T-helper 9 cell (primary cell): ENCODE results near the gene H3-3A.

Experiments used
- DNase-seq: peaks from one replicate; pipeline ENCODE4 v3.0.0-alpha.2; 2020

The H3-3A gene

DNA sequence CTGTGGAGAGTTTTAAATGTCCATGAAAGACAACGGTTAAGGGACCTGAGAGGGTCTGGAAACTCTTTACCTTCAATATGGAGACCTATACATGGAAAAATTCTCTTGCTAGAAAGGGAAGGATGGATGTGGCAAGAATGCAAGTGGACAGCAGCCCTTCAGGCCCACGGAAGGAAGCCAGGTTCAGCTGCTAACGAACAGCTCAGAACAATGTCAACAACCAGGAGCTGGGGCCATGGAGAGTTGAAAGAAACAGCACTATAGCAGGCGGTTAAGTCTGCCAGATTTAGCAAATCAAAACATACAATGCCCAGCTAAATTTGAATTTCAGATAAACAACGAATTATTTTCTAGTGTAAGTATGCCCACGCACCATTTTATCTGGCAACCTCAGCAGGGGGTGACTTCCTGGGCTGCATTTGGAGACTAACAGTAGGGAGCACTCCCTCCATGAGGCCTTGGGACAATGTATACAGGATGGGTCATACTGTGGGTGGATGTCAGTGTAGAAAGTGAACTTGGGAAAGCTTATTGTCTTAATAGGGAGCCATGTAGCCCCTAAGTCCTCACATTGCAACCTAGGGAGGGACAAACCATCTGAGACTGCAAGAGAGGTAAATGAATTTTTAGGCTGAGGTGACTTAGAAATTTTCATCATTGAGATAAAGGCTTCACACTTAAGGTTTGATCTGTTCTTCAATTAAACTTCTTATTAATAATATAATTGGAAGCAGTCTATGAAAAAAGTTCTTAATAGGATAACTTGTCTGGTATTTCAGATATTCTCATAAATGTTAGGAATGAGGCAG lies 7.8 kb upstream of the H3-3A start:
- DNase-seq = no peak

DNA sequence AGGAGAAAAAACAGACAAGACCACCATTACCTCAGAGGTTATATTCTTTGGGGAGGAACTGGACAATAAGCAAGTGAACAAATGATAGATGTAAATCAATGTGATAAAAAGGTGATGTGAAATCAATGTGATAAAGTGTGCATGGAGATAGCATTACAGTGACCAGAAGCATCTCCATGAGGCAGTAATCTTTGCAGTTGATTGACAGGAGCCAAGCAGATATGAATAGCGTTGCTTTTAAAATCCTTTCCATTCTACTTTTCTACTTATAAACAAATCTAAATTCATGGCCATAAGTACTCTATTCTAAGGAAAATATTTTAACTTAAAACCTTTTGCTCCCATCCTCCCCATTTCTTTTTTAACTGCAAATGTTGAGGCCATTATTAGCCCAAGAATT lies 2.8 kb upstream of the H3-3A start:
- no peak for DNase-seq

DNA sequence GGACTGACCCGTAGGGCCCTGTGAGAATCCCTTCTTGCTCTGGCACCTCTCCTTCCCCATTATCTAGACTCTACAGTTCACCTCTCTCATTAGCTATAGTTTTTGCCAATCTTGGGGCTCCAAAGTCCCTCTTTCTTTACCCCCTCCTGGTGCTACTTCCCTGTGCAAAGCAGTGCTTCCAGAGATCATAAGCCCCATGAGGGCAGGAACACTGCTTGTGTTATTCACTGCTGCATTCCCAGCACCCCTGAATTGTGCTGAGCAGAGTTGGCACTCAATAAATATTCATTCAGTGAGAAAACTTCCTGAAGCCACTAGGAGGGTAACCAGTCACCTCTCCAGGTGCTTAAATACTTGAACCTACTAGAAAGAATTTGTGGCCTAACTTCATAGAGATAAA lies 2.1 kb upstream of the H3-3A start:
- DNase-seq = no peak

DNA sequence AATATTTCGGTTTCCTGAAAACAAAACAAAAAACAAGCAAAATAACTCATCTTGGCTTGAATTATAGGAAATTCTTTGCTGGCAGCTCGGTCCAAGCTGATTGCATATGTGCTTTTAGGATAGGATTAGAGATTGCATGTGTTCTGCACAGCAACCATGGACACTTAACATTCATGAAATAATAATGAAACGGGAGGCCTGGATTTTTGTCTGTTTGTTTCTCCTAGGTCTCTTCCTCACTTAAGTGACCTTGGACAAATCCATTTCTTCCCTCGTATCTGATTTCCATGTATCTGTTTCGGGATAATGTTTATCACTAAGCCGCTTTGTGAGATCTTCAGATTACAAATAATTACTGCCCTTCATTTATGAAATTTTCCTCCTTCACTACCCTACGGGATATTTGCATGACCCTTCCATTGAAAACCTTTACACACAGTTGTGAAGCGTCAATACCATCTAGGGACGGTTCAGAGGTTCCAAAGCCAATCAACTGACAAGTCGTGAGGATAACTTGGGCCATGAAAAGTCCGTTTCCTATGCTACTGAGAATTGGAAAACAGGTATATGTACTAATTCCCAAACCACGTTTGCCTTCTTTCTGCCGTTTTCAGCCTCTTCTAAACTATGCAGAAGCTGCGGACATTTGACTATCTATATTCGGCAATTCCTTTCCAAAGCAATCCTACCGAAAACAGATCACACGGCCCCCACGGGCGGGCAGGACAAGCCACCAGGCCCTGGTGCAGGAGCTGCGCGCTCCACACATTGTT lies 1.3 kb upstream of the H3-3A start:
- DNase-seq = no peak

DNA sequence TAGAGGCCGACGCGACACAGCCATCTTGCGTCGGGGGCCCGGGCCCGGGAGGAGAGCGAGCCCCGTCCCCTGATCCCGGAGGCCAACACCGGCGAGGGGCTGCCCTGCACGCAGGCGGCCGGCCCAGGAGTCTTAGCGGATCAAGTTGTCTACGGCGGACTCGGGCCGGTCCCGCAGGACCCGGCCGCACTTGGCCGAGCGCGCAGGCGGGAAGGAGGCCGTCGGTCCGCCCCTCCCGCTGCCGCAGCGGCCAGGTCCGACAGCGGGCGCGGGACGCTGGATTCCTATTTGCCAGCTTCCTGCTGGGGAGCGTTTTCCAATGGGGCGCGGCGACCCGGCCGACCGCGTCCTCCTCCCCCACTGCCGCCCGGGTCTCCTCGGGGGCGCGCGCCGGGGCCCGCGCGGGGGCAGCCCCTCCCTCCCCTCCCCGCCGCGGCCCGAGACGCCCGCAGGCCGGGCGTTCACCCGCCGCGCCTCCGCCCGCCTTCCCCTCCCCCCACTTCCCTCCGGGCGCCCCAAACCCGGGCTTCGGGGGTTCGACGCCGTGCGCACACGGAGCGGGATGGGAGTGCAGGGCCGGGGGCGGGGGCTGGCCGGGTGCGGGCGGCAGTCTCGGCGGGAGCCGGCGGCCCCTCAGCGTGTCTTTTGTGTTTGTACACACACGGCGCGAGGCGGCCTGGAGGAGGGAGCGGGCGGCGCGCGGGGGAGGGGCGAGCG lies 517 bp upstream of the H3-3A start:
- DNase-seq = peak; percentile 36

DNA sequence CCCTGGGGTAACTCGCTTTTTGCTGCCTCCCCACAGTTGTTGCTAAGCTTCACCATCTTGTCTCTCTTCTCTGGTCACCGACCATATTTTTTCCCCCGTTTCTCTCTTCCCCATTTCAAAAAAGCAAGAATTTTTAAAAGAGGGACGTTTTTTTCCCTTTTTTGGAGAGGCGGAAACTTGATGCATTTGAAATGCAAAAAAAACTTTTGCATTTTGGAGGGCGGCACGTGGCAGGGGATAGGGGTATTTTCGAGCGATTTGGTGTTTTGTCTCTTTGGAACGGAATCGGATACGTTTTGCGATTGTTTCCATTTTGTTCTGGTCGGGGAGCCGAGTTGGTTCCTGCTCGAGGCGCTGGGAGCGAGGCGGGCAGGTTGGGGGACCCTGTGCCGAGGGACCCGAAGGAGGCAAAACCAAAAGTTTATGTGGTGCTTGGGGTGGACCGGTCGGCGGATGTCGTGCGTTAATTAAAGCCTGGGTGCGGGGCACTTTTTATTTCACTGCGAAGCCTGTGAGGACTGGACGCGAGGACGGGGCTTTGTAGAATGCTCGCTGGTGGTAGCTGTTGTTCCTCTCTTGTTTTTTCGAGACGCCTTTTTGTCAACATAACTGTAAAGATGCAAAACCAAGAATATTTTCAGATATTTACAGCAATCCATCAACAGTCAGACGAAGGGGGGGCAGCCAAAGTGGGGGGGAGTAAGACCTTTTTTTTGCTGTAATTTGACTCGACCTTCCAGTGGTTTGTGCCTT lies 884 bp downstream of the H3-3A start:
- DNase-seq = peak; percentile 27

DNA sequence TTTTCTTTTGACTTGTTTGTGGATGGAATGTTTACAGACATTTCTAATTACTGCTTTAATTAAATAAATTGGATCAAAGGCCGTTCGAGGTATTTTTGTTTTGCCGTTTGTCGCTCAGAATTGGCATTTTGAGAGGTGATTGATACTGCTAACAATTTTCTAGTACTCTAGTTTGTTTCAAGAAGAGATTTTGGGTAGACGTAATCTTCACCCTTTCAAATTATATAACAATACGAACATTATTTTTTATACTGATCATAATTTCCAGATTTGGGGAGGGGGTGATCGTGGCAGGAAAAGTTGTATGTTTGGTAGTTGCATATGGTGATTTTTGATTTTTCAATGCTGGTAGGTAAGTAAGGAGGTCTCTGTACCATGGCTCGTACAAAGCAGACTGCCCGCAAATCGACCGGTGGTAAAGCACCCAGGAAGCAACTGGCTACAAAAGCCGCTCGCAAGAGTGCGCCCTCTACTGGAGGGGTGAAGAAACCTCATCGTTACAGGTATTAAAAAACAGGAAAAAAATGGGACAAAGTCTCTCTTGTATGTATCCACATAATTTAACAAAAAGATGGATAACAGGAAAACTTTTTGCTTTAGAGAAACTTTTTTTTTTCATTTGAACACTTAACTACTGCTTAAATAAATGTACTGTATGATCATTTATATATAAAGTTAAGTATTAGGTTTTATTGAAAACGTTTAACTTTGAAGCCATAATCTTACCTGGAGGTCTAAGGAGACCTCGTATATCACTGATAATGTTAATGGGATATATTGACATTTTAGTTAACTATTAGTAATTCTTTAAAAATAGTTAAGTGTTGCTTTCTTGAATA lies 1.7 kb downstream of the H3-3A start:
- no peak for DNase-seq

DNA sequence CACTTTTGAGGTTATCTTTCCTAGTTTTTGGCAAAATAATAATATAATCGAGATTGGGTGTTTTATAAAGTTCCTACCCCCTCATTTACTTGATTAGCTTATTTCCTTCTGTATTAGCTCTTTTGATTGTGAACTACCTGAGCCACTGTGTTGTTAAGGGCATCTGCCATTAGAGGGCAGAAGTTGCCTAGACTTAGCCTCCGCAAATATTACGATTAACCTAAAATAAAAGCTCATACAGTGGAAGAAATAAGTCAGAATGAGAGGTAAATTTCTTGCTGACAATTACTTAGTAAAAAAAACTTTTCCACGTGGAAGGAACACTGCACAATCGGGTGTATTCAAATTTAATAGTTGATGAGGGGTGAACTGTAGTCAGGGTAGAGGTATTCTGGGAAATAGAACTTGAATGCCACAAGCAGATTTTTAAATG lies 2.3 kb downstream of the H3-3A start:
- DNase-seq = no peak

DNA sequence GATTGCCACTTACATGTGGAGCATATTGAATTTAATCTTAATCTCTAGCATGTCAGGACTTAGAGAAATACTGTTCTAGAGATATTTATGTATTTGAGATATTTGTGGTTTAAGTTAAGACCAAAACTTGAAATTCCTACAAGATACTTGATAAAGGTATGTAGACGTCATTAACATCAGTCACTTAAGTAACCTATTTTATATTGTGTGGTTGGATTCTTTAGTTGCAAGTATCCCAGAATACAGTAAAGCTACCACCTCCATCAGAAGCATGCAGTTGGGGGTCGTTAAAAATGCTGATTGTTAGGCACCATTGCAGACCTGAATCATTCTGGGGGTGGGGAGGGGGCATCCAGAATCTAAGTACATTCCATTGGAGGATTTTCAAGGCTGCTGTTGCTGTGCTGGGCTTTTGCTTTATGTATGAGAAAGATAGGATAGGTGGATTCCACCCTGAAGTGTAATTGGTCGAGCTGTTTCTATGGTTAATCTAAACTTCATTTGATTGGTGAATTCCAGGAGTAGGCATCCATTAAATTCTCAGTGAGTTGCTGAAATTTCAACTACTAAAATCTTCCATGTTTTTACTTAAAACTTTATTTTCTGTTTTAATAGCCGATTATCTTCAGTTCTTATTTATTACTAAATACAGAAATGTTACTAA lies 4.0 kb downstream of the H3-3A start:
- no peak for DNase-seq

DNA sequence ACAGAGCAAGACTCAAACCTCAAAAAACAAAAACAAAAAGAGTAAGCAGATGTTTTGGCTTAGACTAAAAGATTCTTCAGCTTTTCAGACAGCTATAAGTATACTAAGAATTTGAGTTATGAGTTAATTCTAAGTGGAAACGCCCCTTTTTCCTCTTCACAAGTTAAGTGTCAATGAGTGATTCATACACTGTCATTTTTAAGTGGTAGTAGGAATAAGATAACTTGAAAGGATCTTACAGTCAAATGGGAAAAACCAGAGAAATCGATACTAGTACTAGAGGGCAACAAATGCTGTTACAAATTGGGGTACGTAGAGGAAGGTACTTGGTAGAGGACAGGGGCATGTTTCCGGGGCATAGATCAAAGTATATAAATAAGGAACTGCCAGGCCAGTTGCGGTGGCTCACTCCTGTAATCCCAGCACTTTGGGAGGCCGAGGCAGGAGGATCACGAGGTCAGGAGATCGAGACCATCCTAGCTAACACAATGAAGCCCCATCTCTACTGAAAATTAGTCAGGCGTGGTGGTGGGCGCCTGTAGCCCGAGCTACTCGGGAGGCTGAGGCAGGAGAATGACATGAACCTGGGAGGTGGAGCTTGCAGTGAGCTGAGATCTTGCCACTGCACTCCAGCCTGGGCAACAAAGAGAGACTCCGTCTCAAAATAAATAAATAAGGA lies 7.4 kb downstream of the H3-3A start:
- no peak for DNase-seq

DNA sequence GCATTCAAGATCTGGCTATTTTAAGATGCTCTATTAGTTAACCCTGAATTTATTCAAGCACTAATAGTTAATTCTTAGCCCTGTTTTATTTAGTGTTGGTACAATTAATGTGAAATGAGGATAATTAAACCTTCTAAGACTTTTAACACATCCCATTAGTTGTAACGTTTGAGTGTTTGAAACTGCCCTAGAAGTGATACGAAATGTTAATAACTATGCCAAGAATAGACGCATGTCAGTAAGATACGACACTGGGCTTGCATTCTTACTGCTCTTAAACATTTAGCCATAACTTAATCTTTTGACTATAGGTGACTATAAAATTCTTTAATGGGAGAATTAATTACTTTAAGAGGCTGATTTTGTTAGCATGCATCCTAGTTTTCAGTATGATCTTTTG lies 9.8 kb downstream of the H3-3A start:
- DNase-seq = no peak

DNA sequence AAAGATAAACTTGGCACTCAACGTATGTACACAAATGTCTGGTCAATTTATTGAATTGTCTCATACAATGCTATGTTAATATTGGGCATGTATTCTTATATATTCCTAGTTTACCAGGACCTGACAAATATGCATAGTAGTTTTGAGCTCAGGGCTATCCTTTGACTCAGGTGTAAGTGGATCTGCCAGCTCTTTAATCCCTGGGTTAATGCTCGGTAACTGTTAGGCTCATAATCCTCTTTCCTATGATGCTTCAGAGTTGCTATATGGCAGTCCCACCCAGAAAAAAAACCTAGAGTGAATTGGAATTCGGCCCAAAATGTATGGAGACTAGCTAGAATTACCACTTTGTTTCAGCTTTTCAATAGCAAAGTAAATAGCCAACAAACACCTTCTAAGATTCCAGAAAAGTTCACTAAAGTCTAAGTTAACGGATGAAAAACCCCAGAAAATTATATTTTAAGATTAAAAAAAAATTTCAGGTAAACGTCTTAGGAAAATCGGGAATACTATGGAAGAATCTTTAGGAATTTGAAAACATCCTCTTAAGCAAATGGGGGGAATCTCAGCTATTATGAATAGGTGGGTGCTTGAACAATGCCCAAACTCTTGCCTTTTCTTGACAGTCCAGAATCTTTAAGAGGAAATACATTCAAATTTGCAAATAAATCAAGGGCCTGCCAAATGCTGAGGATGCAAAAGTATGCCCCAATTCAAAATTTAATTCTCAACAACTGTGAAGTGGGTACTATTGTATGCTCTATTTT lies 10.9 kb downstream of the H3-3A start:
- no peak for DNase-seq

DNA sequence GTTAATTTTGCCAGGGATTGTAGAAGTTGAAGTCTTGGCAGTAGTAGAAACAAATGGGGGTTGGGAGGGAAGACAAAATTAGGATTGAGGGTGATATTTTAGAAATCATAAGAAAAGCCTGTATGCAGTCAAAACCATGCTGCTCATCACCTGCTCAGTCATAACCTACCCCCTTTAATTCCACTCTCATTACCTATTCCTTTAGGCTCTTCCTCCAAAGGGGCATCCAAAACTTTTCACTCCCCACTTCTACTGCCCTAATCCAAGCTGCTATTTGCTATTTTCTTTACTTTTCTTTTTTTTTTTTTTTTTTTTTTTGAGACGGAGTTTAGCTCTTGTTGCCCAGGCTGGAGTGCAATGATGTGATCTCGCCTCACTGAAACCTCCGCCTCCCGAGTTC lies 11.5 kb downstream of the H3-3A start:
- no peak for DNase-seq

DNA sequence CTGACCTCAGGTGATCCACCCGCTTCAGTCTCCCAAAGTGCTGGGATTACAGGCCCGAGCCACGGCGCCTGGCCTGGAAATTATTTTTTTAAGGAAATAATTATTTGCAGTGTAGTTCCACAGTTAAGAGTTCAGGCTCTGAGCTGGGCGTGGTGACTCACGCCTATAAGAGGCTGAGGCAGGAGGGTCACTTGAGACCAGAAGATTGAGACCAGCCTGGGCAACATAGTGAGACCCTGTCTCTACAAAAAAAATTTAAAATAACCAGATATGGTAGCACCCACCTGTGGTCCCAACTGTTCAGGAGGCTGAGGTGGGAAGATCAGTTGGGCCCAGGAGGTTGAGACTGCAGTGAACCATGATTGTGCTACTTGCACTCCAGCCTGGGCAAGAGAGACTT lies 13.9 kb downstream of the H3-3A start:
- DNase-seq = no peak

DNA sequence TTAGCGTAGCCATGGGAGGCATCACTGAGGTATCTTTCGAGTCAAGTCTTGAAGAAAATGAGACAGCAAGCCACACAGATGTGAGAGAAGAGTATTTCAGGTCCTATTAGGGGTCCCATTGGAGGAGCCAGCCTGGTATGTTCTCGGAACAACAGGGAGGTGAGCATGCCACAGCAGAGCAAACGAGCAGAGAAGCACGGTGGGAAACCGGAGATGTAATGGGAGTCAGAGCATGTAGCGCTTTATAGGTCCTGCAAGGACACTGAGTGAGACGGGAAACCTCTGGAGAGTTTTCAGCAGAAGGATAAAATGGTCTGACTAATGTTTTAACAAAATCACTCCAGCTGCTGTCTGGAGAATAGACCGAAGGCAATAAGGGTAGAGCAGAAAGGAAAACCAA lies 15.9 kb downstream of the H3-3A start:
- no peak for DNase-seq

DNA sequence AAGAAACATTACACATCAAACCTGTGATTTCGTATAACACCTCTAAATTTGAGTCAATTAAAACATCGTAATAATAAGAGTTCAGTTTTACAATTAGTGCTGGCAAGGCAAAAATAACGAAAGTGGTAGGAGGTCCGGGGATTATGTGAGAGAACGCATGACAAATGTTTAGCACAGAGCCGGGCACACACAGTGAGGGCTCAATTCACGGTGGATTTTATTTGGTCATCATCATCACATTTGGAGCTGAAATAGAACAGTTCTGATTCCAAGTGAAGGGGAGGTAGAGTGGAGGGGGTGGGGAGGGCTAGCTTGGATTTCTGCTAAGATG lies 20.0 kb downstream of the H3-3A start:
- DNase-seq = no peak

DNA sequence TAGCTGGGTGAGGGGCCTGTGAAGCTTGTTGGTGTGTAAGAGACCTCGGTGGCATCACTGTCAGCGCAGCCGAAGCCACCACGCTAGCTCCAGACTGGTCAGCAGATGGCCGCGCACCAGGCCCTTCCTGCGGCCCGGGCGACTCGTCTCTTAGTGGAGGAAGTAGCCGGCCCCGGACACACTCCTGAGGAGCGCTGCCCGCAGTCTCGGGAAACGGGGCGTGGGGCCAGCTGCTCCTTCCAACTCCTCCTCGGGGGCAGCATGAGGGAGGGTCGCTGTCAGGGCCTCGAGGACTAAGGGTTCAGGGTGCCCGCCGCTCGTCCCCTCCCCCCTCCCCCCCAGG lies 20.4 kb downstream of the H3-3A start:
- DNase-seq = no peak

DNA sequence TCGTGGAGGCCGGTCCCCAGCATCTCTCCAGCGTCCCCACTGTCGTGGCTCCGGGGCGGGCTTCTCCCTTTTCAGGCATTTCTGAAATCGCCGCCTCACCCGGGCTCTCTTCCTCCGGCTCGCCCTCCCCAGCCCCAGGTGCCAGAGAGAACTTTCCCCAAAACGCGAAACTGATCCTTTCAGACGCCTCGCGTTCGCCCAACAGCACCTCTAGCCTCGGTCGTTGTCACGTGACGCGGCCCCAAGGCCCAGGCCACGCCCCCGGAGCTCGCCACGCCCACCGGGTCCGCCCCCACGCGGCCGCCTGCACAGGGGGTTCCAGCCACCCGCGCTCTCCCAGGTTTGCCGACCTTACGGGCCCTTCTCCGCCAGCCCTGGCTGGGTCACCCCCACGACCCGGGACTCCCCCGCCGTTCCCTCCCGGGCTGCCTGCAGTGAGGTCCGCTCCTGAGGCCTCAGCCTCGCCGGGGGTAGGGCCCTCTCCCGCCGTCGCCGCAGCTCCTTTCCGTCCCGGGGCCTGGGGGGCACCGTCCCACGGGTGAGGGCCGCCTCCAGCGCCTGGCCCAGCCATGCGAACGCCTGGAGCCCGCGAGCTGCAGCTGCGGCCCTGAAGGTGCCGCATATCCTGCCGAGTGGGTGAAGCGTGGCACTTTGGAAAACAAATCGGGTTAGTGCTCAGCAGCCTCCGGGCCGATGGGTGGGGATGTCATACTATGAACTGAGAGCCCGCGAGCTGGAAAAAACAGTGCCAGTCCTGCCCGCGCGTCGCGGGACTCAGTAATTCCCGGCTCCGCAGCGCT lies 21.0 kb downstream of the H3-3A start:
- DNase-seq = peak; percentile 96

DNA sequence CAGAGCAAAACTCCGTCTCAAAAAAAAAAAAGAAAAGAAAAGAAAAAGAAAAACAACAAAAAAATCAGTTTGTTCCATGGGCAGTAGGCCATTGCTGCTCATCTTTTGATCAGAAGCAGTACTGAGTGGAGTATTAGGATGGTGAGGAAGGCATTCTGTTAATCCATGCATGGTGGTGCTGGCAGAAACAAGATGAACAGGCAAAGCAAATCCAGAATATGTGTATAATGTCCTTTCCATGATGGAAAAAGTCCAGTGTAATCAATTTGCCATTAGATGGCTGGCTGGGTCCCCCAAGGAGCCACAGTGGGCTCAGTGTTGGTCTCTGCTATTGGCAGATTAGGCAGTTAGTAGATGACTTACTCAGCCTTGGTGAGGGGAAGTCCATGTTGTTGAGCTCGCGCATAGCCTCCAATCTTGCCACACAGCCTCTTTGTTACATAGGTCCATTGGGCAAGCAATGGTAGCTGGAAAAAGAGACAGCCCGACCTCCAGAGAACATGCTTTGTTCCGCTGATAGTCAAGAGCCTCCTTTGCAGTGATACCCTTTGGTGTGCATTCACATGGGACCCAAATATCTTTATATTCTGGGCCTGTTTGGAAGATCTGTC lies 23.3 kb downstream of the H3-3A start:
- DNase-seq = no peak
